ENCODE measurements around the gene RHPN2.

The RHPN2 gene

DNA sequence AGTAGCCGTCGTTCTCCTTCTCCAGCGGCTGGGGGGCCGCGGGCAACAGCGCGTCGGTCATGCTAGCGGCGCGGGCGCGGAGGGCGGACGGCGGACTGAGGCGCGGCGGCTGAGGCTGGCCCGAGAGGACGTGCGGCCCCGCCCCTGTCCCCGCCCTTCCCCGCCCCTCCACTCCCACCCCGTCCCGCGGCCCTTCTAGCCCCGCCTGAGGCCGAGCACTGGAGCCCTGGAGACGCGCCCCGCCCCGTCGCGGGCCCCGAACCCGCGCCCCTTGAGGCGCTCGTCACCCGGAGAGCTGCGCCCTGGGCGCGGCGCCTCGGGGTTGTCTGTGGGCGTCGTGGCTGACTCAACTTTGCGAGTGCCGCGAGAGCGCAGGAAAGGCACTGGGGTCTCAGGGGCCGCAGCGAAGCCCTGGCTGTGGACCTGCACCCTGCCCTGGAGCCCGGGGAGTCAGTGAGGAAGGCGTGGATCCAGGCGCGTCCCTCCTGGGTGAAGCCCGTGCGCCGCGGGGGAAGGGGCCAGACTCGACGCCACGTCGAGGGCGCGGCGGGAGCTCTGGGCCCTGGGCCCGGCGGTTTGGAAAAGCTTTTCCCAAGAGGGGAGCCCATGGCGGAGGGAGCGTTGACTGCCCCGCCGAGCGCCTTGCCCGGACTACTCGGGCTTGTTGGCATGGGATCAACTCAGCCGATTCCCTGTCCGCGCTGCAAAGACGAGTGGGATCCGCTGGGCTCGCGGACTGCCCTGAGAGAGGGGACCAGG is at the start of gene RHPN2:
Gene RHPN2 (minus strand): TSS at position 97 of the 759 bp plus-strand sequence. CDS start 36 bp downstream, at position 61.
- DNase-seq, result peak in 1 of 2 donors; percentile 10

- no peak for DNase-seq
Observed at GRCh38 chr19:33114312-33114711, 49.6 kb upstream of the RHPN2 start.

GRCh38 chr19:33111587-33111986 is 46.9 kb upstream of the RHPN2 start:
- no peak for DNase-seq

DNA sequence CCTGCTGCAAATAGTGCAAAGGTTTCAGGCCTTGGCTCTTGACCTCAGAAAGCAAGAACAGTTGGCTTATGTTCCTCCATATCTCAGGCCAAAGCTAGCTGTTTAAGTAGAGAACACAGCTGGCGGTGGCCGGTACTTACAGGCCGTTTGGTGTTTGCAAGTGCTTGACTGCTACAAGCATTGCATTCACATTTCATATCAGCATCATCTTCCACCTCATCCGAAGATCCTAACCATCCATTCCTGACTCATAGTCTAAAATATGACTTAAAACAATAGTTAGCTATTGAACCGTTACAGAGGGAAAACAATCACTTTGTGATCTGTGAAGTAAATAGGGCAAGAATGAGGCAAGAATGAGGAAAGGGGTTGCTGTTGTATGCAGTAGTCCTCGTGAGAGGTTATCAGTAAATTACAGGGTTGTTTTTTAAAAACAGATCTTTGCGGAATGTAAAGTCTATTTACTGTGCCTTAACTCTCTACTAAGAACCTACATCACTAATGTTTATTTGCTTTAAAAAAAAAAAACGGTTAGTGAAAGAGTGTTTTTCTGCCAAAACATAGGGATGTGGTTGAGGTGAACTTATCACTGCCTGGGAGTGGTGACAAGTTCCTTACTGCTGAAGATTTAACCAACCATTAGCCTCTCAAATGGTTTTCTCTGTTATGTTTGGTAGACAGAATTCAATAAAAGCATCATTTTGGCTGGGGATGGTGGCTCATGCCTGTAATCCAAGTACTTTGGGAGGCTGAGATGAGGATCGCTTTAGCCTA is 45.6 kb upstream of the RHPN2 start:
- no peak for DNase-seq

GRCh38 chr19:33108161-33108560 is 43.5 kb upstream of the RHPN2 start:
- no peak for DNase-seq

- DNase-seq, result no peak
Observed at GRCh38 chr19:33102893-33103292, 38.2 kb upstream of the RHPN2 start.

GRCh38 chr19:33100894-33101644 is 36.4 kb upstream of the RHPN2 start:
- no peak for DNase-seq

DNA sequence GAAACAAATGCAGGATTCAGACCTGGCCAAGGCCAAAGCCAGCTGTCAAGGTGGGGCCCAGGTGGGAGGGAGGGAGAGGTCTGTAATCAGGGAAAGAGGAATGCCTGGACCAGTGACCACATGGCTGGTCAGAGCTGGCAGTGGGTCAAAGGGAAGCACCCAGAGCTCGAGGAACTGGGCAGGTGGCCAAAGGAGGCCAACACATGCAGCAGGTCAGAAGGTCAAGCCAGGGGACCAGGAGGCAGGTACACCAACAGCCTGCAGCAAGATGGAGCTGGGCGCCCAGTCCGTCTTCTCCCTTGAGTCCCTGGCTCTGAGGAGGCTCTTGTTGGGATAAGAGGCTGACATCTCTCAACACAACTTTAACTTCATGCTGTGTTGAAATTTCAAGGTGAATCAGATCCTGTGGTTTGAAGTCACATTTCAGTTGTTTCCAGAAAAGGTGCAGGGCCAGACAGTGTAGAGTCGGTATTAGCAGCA is 33.4 kb upstream of the RHPN2 start:
- DNase-seq, result no peak

GRCh38 chr19:33096005-33096404 is 31.3 kb upstream of the RHPN2 start:
- DNase-seq, result no peak

GRCh38 chr19:33094436-33095067 is 29.9 kb upstream of the RHPN2 start:
- DNase-seq, result no peak

GRCh38 chr19:33093420-33094210 is 28.9 kb upstream of the RHPN2 start:
- no peak for DNase-seq

DNA sequence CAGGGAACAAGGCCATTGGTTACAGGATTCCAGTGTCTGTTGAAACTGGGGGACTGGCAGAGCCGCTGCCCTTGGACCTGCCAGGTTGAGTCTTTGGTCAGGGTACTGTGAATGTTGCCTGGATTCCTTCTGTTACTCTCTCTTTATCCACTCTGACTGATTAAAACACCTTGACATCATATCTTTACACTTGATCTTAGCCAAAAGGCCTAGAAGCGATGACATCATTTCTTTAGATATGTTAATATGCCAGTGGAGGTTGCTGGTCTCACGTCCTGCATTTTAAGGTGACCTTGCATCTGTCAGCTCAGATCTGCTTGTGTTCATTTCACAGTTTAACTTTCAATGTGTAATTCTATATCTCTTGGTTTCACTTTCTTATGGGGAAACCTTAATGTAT is 25.5 kb upstream of the RHPN2 start:
- DNase-seq, result no peak

GRCh38 chr19:33089010-33089409 is 24.3 kb upstream of the RHPN2 start:
- no peak for DNase-seq

DNA sequence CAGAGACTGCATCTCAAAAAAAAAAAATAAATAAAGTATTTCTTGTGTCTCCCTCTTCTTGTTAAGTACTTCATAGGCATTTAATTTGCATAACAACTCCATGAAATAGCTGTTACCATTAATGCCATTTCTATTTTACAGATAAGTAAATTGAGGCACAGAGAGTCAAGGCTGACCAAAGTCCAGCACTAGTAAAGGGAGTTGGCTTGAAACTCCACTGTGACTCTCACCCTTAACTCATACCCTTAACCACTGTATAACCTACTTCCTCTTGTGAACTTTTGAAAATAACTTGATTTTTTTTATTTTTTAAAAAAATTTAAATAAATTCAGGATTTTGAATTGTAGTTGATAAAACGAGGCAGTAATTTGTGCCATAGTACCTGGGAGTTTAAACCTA is 22.3 kb upstream of the RHPN2 start:
- DNase-seq, result no peak

DNA sequence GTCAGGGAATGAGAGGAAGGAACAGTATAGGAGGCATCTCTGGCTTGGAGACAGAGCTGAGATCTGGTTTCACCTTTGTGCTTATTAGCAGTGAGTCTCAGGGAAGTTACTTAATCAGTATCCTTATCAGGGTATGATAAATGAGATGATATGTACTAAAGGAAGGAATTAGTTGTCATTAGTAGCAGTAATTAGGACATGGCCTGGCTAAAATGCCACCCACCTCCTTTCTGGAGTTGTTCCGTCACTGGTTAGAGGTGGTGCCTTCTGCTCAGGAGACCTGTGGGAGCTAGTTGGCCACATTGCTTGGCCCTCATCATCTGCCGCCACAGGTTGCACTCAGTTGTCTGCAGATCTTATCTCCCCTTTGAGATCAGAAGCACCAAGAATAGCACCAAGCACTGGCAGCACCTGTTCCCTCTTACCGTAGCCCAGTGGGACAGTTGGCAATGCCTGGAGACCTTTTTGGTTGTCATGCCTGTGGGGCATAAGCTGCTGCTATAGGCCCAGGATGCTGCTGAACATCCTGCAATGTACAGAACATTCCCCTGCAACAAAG is 21.0 kb upstream of the RHPN2 start:
- DNase-seq, result no peak

GRCh38 chr19:33080761-33081681 is 16.3 kb upstream of the RHPN2 start, which contains the start of gene GPATCH1:
Gene GPATCH1, plus strand, starts transcription at chr19:33081181. Its CDS starts 13 bp downstream, at chr19:33081194.
- DNase-seq, result peak; percentile 85 to 88

DNA sequence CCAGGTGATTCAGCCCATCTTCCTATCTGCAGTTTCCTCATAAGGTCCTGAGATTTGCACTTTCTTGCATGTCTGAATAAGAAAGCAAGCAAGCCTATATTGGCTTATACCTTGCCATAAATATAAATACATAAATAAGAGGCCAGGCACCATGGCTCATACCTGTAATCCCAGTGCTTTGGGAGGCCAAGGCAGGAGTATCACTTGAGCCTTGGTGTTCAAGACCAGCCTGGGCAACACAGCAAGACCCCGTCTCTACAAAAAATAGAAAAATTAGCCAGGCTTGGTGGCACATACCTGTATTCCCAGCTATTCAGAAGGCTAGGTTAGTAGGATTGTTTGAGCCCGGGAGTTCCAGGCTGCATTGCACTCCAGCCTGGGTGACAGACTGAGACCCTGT is 10.8 kb upstream of the RHPN2 start:
- DNase-seq, result no peak

GRCh38 chr19:33071887-33072286 is 7.2 kb upstream of the RHPN2 start:
- no peak for DNase-seq

GRCh38 chr19:33067121-33067520 is 2.4 kb upstream of the RHPN2 start:
- DNase-seq, result no peak

DNA sequence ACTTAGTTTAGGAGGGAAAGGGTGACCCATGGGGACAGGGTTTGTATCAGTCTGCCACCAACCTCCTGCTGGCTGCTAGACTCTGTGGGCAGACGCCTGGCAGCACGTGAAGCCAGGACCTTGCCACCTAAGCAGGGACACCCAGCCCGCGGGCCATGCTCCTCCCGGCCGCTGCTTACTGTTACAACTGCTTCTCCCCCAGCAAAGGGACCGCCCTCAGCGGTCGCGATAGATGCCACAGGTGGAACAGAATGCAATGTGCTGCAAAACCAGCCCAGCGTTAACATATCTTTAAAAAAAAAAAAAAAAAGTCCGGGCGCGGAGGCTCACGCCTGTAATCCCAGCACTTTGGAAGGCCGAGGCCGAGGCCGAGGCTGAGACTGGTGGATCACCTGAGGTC is 1.9 kb upstream of the RHPN2 start:
- no peak for DNase-seq

DNA sequence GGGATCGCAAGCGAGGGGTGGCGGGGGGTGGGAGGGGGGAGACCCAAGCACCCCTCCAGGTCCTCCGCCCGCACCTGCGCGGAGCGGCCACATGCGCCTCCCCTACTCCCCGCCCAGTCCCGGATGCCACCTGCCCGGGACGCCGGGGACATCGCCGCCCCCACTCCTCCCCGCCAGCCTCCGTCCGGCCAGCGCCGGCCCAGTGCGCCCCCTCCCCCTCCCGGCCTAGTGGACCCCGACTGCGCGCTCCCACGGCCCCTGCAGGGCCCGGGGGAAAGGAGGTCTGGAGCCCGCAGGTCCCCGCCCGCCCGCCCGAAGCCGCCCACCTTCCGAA is 263 bp downstream of the RHPN2 start:
- DNase-seq, result no peak

Data from hippocampal formation (tissue), 2 donors.